KMS-11 (cell line): Measurements from ENCODE around the gene MYO1G.

Experiments used
- H2AFZ ChIP-seq: fragments of 200-600 bp; sonication (generic); 2 replicates; pipeline ENCODE4 v1.6.1; 2016; ENCODE audit warnings: antibody characterized with exemption, mixed run types, low read depth
- H3K27ac ChIP-seq: fragments of 200-600 bp; sonication (generic); 2 replicates; pipeline ENCODE4 v1.6.1; 2016; ENCODE audit warnings: mild to moderate bottlenecking, mixed run types
- H3K27me3 ChIP-seq: fragments of 200-600 bp; sonication (generic); 2 replicates; pipeline ENCODE4 v1.6.1; 2017; ENCODE audit warnings: mild to moderate bottlenecking, low read depth, mixed run types, moderate library complexity; ENCODE audit not compliant: insufficient read depth
- H3K36me3 ChIP-seq: fragments of 200-600 bp; sonication (generic); 2 replicates; pipeline ENCODE4 v1.6.1; 2017; ENCODE audit warnings: mild to moderate bottlenecking, mixed run types; ENCODE audit not compliant: insufficient read depth
- H3K4me1 ChIP-seq: fragments of 200-600 bp; sonication (generic); 2 replicates; pipeline ENCODE4 v1.6.1; 2016; ENCODE audit warnings: mild to moderate bottlenecking, low read depth, mixed run types; ENCODE audit not compliant: poor library complexity, severe bottlenecking
- H3K4me2 ChIP-seq: fragments of 200-600 bp; sonication (generic); 2 replicates; pipeline ENCODE4 v1.7.0; 2016; ENCODE audit warnings: mild to moderate bottlenecking, mixed run types
- H3K4me3 ChIP-seq: fragments of 200-600 bp; sonication (generic); IDR thresholded peaks from 2 replicates; pipeline ENCODE4 v1.6.1; 2017; ENCODE audit warnings: low read depth, low read length, mixed read lengths; ENCODE audit not compliant: insufficient read depth
- H3K79me2 ChIP-seq: fragments of 200-600 bp; sonication (generic); 2 replicates; pipeline ENCODE4 v1.6.1; 2016; ENCODE audit warnings: low read depth, mixed run types; ENCODE audit not compliant: insufficient read depth
- H3K9ac ChIP-seq: fragments of 200-600 bp; sonication (generic); 2 replicates; pipeline ENCODE4 v1.6.1; 2016; ENCODE audit warnings: mild to moderate bottlenecking, mixed run types
- H4K20me1 ChIP-seq: fragments of 200-600 bp; sonication (generic); 2 replicates; pipeline ENCODE4 v1.6.1; 2016; ENCODE audit warnings: mild to moderate bottlenecking, mixed run types; ENCODE audit not compliant: insufficient read depth
- CTCF ChIP-seq: fragments of 200-600 bp; sonication (generic); conservative IDR thresholded peaks from 2 replicates; pipeline ENCODE4 v1.6.1; 2017; ENCODE audit warnings: low read depth, mild to moderate bottlenecking, antibody characterized with exemption, low read length, moderate library complexity, mixed read lengths

Gene MYO1G

DNA sequence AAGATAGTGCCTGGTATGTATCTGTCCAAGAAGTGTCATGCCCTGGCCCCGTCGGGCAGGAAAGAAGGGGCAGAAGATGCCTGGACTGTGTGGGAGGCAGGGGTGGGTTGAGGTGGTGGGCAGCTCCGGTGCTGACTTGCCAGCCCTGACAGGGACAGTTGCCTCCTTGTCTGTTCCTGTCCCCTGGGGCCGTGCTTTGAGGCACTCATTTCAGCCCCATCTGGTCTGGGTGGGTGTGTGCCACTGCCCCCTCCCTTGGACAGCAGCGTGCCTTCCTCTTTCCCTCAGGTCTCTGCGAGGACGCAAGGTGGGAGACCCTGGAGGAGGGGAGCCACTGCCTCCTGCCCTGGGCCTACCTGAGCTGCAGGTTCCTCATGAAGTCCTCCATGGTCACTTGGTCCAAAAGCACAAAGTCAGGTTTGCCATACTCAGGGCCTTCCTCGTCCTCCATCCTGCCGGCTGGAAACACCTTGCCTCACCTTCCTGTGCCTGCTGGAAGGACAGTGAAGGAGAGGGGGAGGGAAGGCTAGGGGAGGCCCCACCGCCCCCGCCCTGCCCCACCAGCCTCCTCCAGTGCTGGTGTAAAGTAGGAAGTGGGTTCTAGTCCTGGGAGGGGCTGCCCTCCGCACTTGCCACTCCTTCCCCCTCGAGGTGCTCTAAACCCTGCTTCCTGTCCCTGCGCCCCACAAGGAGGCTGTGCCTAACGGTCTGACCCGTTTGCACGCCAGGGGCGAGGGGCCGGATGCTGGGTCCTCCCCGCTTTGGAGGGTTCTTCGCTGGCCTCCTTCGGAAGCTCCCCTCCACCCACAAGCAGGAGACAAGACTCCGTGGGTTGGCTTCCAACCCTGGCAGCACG lies at the start of gene MYO1G:
Gene MYO1G (minus strand): TSS at position 505 of the 856 bp plus-strand sequence. CDS start 54 bp downstream, at position 451.
- H3K4me1 ChIP-seq, result peaks cover 41% of the 10 kb centered on the region
- H4K20me1 ChIP-seq, result peaks cover 2% of the 10 kb centered on the region; the same call in 1 of the 2 replicates
- H3K4me2 ChIP-seq, result no peak within 1 kb of the TSS
- peaks cover 12% of the 10 kb centered on the region for H3K79me2 ChIP-seq
- no peak within 1 kb of the TSS for H3K4me3 ChIP-seq
- peaks cover 10% of the 10 kb centered on the region; the same call in 1 of the 2 replicates for H3K36me3 ChIP-seq
- TF ChIP-seq CTCF, result no peak
- H3K27me3 ChIP-seq, result no peaks in the 10 kb centered on the region
- H3K27ac ChIP-seq, result peak within 1 kb of the TSS; percentile 0; the same call in 1 of the 2 replicates
- H2AFZ ChIP-seq, result no peak within 1 kb of the TSS
- H3K9ac ChIP-seq, result no peak within 1 kb of the TSS

GRCh38 chr7:45028138-45028919 lies 49.5 kb upstream of the MYO1G start:
- no peak overlapping the region; the same call in 1 of the 2 replicates for H3K9ac ChIP-seq
- H3K4me2 ChIP-seq, result peak overlapping the region; percentile 95
- H3K4me1 ChIP-seq, result peaks cover 93% of the 10 kb centered on the region
- H2AFZ ChIP-seq, result no peak overlapping the region
- no peaks in the 10 kb centered on the region; the same call in 1 of the 2 replicates for H3K36me3 ChIP-seq
- peaks cover 10% of the 10 kb centered on the region; the same call in 1 of the 2 replicates for H4K20me1 ChIP-seq
- H3K27me3 ChIP-seq, result no peaks in the 10 kb centered on the region
- TF ChIP-seq CTCF, result no peak
- peaks cover 89% of the 10 kb centered on the region for H3K79me2 ChIP-seq
- H3K4me3 ChIP-seq, result no peak overlapping the region
- peak overlapping the region; percentile 73; the same call in 1 of the 2 replicates for H3K27ac ChIP-seq

DNA sequence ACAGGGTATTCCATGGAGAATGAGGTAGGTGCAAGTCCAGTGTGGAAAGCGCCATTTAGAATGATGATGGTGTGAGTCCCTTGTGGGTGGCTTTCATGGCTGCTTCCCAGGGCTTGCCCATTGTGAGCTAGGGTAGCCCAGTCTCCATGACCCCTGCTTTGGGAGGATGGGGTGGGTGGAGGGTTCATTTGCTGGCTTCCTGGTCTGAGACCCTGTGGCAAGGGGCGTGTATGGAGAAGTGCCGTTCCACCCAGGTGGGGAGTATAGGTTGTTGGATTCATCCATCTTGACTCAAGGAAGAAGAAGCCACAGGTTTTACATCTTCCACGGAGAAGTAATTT lies 48.9 kb upstream of the MYO1G start:
- H3K4me1 ChIP-seq, result peaks cover 88% of the 10 kb centered on the region
- H3K27ac ChIP-seq, result peak overlapping the region; percentile 73; the same call in 1 of the 2 replicates
- TF ChIP-seq CTCF, result no peak
- no peaks in the 10 kb centered on the region for H3K27me3 ChIP-seq
- H4K20me1 ChIP-seq, result peaks cover 10% of the 10 kb centered on the region; the same call in 1 of the 2 replicates
- peaks cover 89% of the 10 kb centered on the region for H3K79me2 ChIP-seq
- H3K9ac ChIP-seq, result peak overlapping the region; percentile 23; the same call in 1 of the 2 replicates
- no peak overlapping the region for H3K4me3 ChIP-seq
- H3K4me2 ChIP-seq, result peak overlapping the region; percentile 95
- no peaks in the 10 kb centered on the region; the same call in 1 of the 2 replicates for H3K36me3 ChIP-seq
- H2AFZ ChIP-seq, result no peak overlapping the region

GRCh38 chr7:45026984-45027773 lies 48.4 kb upstream of the MYO1G start:
- Histone ChIP-seq H3K27me3 (no peaks in the 10 kb centered on the region), H3K9ac (peak overlapping the region; percentile 23; the same call in 1 of the 2 replicates), H3K79me2 (peaks cover 89% of the 10 kb centered on the region)

More at GRCh38 chr7:45026984-45027773, 48.4 kb upstream of the MYO1G start:
- Histone ChIP-seq H4K20me1 (peaks cover 10% of the 10 kb centered on the region; the same call in 1 of the 2 replicates), H3K27ac (peak overlapping the region; percentile 73), H3K36me3 (no peaks in the 10 kb centered on the region; the same call in 1 of the 2 replicates), H3K4me1 (peaks cover 82% of the 10 kb centered on the region), H3K4me2 (peak overlapping the region; percentile 95), H3K4me3 (no peak overlapping the region), H2AFZ (peak overlapping the region; percentile 8; the same call in 1 of the 2 replicates)
- TF ChIP-seq CTCF, result no peak
